22Rv1 (cell line): ENCODE measurements around the gene PAXX.

Experiments
- H3K27ac ChIP-seq: fragments of 450-650 bp; 2 replicates; pipeline ENCODE4 v1.5.1; 2017
- ZFX ChIP-seq: fragments of 450-650 bp; IDR thresholded peaks from 2 replicates; pipeline ENCODE4 v1.6.1; 2017; ENCODE audit warnings: antibody characterized with exemption, borderline replicate concordance
- TF ChIP-seq, protein P1 (sequence below): fragments of 450-650 bp; IDR thresholded peaks from 2 replicates; pipeline ENCODE4 v1.5.1; 2017; ENCODE audit warnings: mild to moderate bottlenecking

The PAXX gene

DNA sequence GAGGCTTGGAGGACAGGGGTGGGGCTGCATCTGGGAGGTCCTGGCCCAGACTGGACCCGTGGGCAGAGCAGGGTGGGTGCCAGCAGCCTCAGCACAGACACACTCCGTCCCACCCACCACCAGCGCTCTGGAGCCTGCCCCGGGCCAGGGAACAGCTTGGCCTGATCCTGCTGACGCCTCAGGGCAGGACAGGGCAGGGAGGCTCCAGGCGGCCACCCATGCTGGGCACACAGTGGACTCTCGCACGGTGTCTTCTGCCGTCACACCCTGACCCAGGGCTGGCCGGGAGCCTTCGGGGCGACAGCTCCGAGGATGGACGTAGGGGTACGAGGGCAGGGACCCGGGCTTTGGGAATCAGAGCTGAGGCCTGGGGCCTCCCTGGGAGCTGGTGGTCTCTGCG lies 23.1 kb upstream of the PAXX start:
- TF ChIP-seq ZFX = no peak
- TF ChIP-seq, protein P1, sequence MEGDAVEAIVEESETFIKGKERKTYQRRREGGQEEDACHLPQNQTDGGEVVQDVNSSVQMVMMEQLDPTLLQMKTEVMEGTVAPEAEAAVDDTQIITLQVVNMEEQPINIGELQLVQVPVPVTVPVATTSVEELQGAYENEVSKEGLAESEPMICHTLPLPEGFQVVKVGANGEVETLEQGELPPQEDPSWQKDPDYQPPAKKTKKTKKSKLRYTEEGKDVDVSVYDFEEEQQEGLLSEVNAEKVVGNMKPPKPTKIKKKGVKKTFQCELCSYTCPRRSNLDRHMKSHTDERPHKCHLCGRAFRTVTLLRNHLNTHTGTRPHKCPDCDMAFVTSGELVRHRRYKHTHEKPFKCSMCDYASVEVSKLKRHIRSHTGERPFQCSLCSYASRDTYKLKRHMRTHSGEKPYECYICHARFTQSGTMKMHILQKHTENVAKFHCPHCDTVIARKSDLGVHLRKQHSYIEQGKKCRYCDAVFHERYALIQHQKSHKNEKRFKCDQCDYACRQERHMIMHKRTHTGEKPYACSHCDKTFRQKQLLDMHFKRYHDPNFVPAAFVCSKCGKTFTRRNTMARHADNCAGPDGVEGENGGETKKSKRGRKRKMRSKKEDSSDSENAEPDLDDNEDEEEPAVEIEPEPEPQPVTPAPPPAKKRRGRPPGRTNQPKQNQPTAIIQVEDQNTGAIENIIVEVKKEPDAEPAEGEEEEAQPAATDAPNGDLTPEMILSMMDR = no peak
- H3K27ac ChIP-seq = no peak overlapping the region

DNA sequence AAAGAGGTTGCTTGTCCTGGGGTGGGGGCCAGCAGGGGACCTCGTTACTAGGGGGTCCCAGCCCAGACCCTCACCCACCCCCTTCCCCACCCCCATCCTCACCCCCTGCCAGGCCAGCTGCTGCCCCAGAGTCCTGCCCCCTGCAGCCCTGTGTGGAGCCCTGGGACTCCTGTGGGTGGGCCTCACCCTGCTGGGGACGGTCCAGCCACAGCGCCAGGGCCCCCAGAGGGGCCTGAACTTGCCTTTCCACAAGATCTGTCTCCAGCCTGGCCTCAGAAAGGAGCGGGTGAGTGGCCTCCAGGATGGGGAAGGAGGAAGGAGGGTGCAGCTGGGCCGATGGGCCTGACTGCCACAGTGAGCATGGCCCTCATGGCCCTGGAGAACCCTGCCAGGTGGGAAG lies 22.4 kb upstream of the PAXX start:
- no peak overlapping the region for H3K27ac ChIP-seq
- no peak for TF ChIP-seq ZFX
- TF ChIP-seq, protein P1 = no peak

DNA sequence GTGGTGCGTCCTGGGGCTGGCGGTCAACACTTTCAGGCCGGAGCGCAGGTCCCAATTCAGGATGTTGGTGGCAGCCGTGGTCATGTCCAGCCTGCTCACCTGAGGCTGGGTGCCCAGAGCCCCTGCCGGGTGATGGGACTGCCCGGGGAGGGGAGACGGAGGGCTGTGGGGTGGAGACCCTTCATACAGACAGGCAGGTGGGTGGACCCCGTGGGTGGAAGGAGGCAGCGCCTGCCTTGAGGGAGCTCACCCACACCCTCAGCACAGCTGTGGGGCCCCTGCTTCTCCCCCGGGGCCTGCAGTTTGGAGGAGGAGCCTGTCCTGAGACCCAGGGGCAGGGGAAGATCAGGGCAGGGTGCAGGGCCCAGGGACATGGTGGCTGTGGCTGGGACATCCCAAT lies 21.9 kb upstream of the PAXX start:
- no peak overlapping the region for H3K27ac ChIP-seq
- no peak for TF ChIP-seq ZFX
- TF ChIP-seq, protein P1 = no peak

DNA sequence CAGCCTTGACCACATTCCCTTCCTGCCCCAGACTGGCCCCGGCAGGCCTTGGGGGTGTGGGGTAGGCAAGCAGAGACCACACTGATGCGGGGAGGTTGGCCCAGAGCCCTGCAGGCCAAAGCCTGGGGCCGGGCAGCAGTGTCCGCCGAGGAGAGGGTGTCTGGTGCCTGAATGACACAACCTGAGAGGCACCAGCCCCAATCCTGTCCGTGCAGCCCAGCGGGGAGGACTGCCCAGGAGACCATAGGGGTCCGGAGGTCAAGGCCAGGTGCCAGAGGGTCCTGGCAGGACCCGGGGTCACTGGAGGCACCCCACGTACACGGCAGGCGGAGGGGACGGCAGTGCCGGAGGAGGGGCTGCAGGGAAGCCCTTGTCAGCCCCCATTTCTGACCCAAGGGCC lies 20.5 kb upstream of the PAXX start:
- TF ChIP-seq ZFX = no peak
- TF ChIP-seq, protein P1 = no peak
- no peak overlapping the region for H3K27ac ChIP-seq

DNA sequence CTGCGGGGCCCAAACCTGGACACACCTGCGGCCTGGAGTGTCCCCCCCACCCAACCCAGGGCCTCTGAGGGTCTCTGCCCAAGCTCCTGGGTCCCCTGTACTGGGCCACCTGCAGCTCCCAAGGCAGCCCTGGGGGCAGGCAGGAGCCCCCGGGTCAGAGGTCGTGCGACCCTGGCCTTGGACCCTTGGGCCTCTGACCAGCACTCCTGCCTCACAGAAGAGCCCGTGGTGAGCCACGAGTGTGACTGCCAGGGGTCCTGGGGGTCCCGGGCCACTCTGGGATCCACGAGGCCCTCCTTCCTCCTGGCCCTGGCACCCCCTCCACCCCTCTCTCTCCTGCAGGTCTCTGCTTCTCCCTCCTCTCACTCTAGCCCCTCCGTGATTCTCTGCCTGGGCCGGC lies 19.9 kb upstream of the PAXX start:
- TF ChIP-seq, protein P1 = no peak
- TF ChIP-seq ZFX = no peak

DNA sequence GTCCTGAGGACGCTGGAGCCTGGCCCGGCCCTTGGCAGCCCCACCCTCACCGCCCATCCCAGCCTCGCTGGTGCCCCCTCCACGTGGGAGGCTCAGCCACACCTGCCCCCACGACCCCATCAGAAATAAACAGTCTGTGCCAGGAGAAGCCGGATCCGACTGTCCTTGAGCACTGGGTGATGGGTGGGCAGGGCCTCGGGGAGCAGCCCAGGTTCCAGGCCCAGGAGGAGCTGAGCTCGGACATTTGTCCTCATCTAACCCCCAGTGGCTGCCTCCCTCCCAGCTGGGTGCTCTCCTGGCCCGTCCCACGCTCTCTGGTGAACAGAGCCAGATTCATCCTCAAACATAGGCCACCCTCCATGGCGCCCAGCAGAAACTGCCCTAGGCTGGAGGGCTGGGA lies 19.5 kb upstream of the PAXX start:
- TF ChIP-seq, protein P1 = no peak
- TF ChIP-seq ZFX = no peak
- H3K27ac ChIP-seq = no peak overlapping the region

More for the DNA sequence above, 19.9 kb upstream of the PAXX start:
- H3K27ac ChIP-seq = no peak overlapping the region

DNA sequence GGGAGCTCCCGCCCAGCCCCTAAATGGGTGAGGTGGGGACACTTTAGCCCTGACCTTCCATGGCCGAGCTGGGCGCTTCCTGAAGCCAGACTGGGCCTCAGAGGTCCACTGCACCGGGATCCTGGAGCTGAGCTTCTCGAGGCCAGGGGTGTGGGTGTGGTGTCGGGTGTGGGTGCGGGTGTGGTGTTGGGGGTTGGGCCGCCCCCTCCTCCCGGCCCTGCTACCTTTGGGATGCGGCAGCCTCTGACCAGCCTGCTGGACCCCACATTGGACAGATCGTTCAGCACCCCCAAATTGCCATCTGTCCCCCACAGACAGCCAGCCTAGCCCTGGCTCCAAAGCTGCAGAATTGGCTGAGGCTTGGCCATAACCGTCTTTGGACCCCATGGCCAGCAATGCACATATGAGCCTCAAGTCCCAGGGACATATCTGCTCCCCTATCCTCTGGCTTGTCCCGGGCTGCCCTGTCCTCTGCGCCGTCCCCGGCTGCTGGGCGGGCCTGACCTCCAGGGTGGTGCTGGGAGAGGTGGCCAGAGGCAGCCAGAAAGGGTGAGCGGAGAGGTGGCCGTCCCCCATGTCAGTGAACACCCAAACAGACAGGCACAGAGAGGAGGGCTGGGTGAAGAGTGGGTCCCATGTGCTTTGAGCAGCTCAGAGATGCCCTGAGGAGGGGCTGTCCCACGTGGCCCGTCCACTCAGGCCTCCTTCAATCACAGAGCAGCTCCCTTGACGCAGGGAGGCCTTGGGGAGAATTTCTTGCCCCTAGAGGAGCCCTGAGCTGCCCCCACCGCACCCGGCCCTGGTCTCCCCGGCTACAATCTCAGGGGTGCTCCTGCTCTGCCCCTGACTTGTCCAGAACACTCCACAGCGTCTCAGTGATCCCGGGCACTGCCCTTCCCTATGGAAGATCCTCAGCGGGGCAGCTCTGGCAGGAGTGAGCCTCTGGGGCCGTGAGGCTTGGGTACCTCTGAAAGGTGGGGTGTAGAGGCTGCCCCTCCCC lies 18.3 kb upstream of the PAXX start:
- no peak overlapping the region for H3K27ac ChIP-seq
- TF ChIP-seq, protein P1 = no peak
- no peak for TF ChIP-seq ZFX
